Heart right ventricle (tissue), 16 donors: Measurements from ENCODE around the gene PRMT7. TPM values are rescaled to one million over a fixed set of nuclear protein-coding genes. Genes with fewer than 3 reads are reported as not detected.

Source experiments
- ATAC-seq, 8 donors: fragments of 200-7000 bp; cut with Tn5 transposase; one replicate each; pipeline ENCODE4 v1.9.1; 2020; ENCODE audit warnings: mild to moderate bottlenecking in 8 of 8, moderate library complexity in 8 of 8, moderate number of reproducible peaks in 1 of 8
- DNase-seq, 2 donors: peaks; one replicate each; pipeline ENCODE4 v3.0.0-alpha.2; 2020
- H3K27ac ChIP-seq, 10 donors: fragments of 200-600 bp; sonication (generic) in 2 of 10; one replicate each; pipeline versions ENCODE4 v1.5.0 to v1.8.0; 2020 to 2022; ENCODE audit warnings: mild to moderate bottlenecking in 3 of 10
- H3K27me3 ChIP-seq, 7 donors: fragments of 200-600 bp; one replicate each; pipeline ENCODE4 v1.8.0; 2021 to 2022; ENCODE audit warnings: mild to moderate bottlenecking in 2 of 7
- H3K36me3 ChIP-seq, 9 donors: fragments of 200-600 bp; sonication (generic) in 1 of 9; one replicate each; pipeline versions ENCODE4 v1.5.0 to v1.8.0; 2020 to 2022; ENCODE audit warnings: mild to moderate bottlenecking in 2 of 9
- H3K4me1 ChIP-seq, 9 donors: fragments of 200-600 bp; sonication (generic) in 1 of 9; one replicate each; pipeline versions ENCODE4 v1.5.0 to v1.8.0; 2020 to 2022; ENCODE audit warnings: mild to moderate bottlenecking in 4 of 9
- H3K4me3 ChIP-seq, 10 donors: fragments of 200-600 bp; sonication (generic) in 2 of 10; one replicate each; pipeline versions ENCODE4 v1.5.0 to v1.8.0; 2020 to 2022; ENCODE audit warnings: mild to moderate bottlenecking in 7 of 10, moderate library complexity in 2 of 10
- H3K9me3 ChIP-seq, 11 donors: fragments of 200-600 bp in 10 of 11; sonication (generic) in 2 of 11; one replicate each; pipeline versions ENCODE4 v1.5.0 to v1.8.0; 2013 to 2022; ENCODE audit warnings: mild to moderate bottlenecking in 2 of 11, control low read depth in 1 of 11, moderate library complexity in 1 of 11
- WGBS, 2 donors: extraction: QIAGEN DNeasy Blood & Tissue Kit; methylation state at CpG; one replicate each; pipeline ENCODE4 v1.1.7; 2013; ENCODE audit warnings: inconsistent platforms in 1 of 2; 5-methylcytosine and 5-hydroxymethylcytosine counted together
- intact Hi-C, 10 donors: fragments of 100-400 bp; cut with DNase I; formaldehyde crosslinking; loops; one replicate each; pipeline versions ENCODE4 v1.11.1 to v1.14.2; 2022
- polyA plus RNA-seq, 2 donors: library from polyadenylated mRNA; stranded (reverse); fragments of 200-250 nt; gene quantifications; one replicate each; pipeline ENCODE4 v1.2.3, GENCODE V29; 2013
- total RNA-seq, 10 donors: library from RNA; stranded (reverse); fragmentation: NEBNext Ultra II Directional in 3 of 10; extraction: Animal tissue kit (Norgen Biotek cat#: 25700) in 3 of 10; gene quantifications; one replicate each; pipeline versions ENCODE4 v1.2.1 to v1.2.4, GENCODE V29; 2021 to 2023
- TF ChIP-seq, protein P1 (sequence below), 9 donors: fragments of 200-600 bp; sonication (generic) in 2 of 9; IDR thresholded peaks; one replicate each; pipeline versions ENCODE4 v1.5.0 to v1.8.0; 2021 to 2022; ENCODE audit warnings: antibody characterized with exemption in 9 of 9, mild to moderate bottlenecking in 5 of 9, moderate library complexity in 1 of 9
- donor health status: Arrhythmogenic right ventricular cardiomyopathy.
- donor health status: ischemic (EF 13 %, LVEDD 7.1; RV severe dilation, severe dysfunction).
- donor health status: healthy with polysubstance abuse.
- donor health status: DM: no; HTN: yes; CAD: no.
- donor health status: DM: no; HTN: no; CAD: no.
- donor health status: ischemic (EF 25% LVEDD 6.9; RV normal size, moderate dysfunction).
- donor health status: ischemic (EF 25% LVEDD 5.7; RV mildly dilated, moderate dysfunction).
- donor health status: healthy.
- donor health status: DM: yes; HTN: yes; CAD: no.
- donor health status: Ischemic cardiomyopathy.
- donor health status: ischemic (EF 35%, LVEDD 5.7; RV mildly dilated, moderate dysfunction).
- donor health status: nonischemic (EF 11% LVEDD 7.7; RV severe dilation, severe dysfunction).
- donor health status: DM: yes; HTN: yes; CAD: no.
- donor health status: PGD.
- donor health status: ischemic (EF 29% LVEDD 5.4; RV normal size, mild dysfunction).
- donor health status: nonischemic (EF 23%, LVEDD 6.1; RV moderate dilation, normal function).

Gene PRMT7
- total and polyA plus RNA-seq, 12 donors, result 18.1 to 57.8 (median 30.7) TPM

GRCh38 chr16:68348639-68349445 is 38.0 kb downstream of the PRMT7 start:
- 89 to 93% methylated on average over 27 of the region's 27 CpGs for WGBS, 2 donors
- H3K9me3 ChIP-seq, result no peaks in the 10 kb centered on the region
- H3K4me3 ChIP-seq, result no peak overlapping the region
- H3K36me3 ChIP-seq, result peaks cover 0 to 97% (median 64%) of the 10 kb centered on the region in 9 donors
- H3K27me3 ChIP-seq, result no peaks in the 10 kb centered on the region
- intact Hi-C loops, result no loop called here
- ATAC-seq (no peak), DNase-seq (no peak)
- TF ChIP-seq, protein P1, sequence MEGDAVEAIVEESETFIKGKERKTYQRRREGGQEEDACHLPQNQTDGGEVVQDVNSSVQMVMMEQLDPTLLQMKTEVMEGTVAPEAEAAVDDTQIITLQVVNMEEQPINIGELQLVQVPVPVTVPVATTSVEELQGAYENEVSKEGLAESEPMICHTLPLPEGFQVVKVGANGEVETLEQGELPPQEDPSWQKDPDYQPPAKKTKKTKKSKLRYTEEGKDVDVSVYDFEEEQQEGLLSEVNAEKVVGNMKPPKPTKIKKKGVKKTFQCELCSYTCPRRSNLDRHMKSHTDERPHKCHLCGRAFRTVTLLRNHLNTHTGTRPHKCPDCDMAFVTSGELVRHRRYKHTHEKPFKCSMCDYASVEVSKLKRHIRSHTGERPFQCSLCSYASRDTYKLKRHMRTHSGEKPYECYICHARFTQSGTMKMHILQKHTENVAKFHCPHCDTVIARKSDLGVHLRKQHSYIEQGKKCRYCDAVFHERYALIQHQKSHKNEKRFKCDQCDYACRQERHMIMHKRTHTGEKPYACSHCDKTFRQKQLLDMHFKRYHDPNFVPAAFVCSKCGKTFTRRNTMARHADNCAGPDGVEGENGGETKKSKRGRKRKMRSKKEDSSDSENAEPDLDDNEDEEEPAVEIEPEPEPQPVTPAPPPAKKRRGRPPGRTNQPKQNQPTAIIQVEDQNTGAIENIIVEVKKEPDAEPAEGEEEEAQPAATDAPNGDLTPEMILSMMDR (IDR thresholded peaks at IDR 0.05), result no peak
- H3K27ac ChIP-seq, result no peak overlapping the region
- peaks cover 0 to 27% (median 6%) of the 10 kb centered on the region in 9 donors for H3K4me1 ChIP-seq

GRCh38 chr16:68349838-68350410 is 39.1 kb downstream of the PRMT7 start:
- intact Hi-C loops, result no loop called here
- no peaks in the 10 kb centered on the region for H3K9me3 ChIP-seq
- H3K27ac ChIP-seq, result no peak overlapping the region
- peaks cover 0 to 100% (median 68%) of the 10 kb centered on the region in 9 donors for H3K36me3 ChIP-seq
- H3K27me3 ChIP-seq, result no peaks in the 10 kb centered on the region
- no peak for DNase-seq
- H3K4me1 ChIP-seq, result peaks cover 0 to 19% (median 5%) of the 10 kb centered on the region in 9 donors
- no peak overlapping the region for H3K4me3 ChIP-seq
- TF ChIP-seq, protein P1 (IDR thresholded peaks at IDR 0.05), result no peak
- ATAC-seq, result no peak
- WGBS, 2 donors, result 75 to 84% methylated on average over 10 of the region's 10 CpGs

GRCh38 chr16:68350813-68351350 is 40.1 kb downstream of the PRMT7 start:
- no peak for DNase-seq
- Histone ChIP-seq H3K9me3 (no peaks in the 10 kb centered on the region), H3K4me3 (no peak overlapping the region), H3K27ac (no peak overlapping the region), H3K27me3 (no peaks in the 10 kb centered on the region), H3K4me1 (peaks cover 0 to 11% (median 3%) of the 10 kb centered on the region in 9 donors), H3K36me3 (peaks cover 0 to 100% (median 73%) of the 10 kb centered on the region in 9 donors)
- TF ChIP-seq, protein P1 (IDR thresholded peaks at IDR 0.05), result no peak
- intact Hi-C loops, result no loop called here
- ATAC-seq, result no peak
- 90 to 91% methylated on average over 10 of the region's 10 CpGs for WGBS, 2 donors

- WGBS, 2 donors, result 87 to 88% methylated on average over 11 of the region's 11 CpGs
- no peaks in the 10 kb centered on the region for H3K9me3 ChIP-seq
- ATAC-seq (no peak), DNase-seq (no peak)
- H3K4me1 ChIP-seq, result peaks cover 0 to 11% (median 5%) of the 10 kb centered on the region in 9 donors
- peaks cover 0 to 100% (median 74%) of the 10 kb centered on the region in 9 donors for H3K36me3 ChIP-seq
- intact Hi-C loops, result no loop called here
- H3K4me3 ChIP-seq, result no peak overlapping the region
- H3K27me3 ChIP-seq, result no peaks in the 10 kb centered on the region
- no peak overlapping the region for H3K27ac ChIP-seq
- TF ChIP-seq, protein P1 (IDR thresholded peaks at IDR 0.05), result no peak
These were observed 40.6 kb downstream of the PRMT7 start for GRCh38 chr16:68351463-68351862.
